NCI-H2196 treated with DMSO at 0.1 percent for 48 hours (cell line): ENCODE data around the gene YKT6.

Source experiments
- DNase-seq: peaks from one replicate; lab custom pipeline; 2025; ENCODE audit not compliant: unreplicated experiment; lab: John Stamatoyannopoulos, UW

Gene YKT6

GRCh38 chr7:44200699-44201461, at the start of gene YKT6:
Gene YKT6, plus strand, starts transcription at chr7:44200978. Its CDS starts 158 bp downstream, at chr7:44201136.
- peak; percentile 90 for DNase-seq

- DNase-seq, result no peak
Measured at GRCh38 chr7:44151956-44152355, 48.8 kb upstream of the YKT6 start.

GRCh38 chr7:44152971-44153947, 47.5 kb upstream of the YKT6 start:
- peak; percentile 39 for DNase-seq

GRCh38 chr7:44153948-44154335, 46.8 kb upstream of the YKT6 start:
- no peak for DNase-seq

- no peak for DNase-seq
Measured at GRCh38 chr7:44154703-44155102, 46.1 kb upstream of the YKT6 start.

- no peak for DNase-seq
Measured at GRCh38 chr7:44155191-44156185, 45.3 kb upstream of the YKT6 start.

- no peak for DNase-seq
Measured at GRCh38 chr7:44156453-44157010, 44.2 kb upstream of the YKT6 start.

- DNase-seq, result no peak
Measured at GRCh38 chr7:44157116-44158080, 43.4 kb upstream of the YKT6 start.

GRCh38 chr7:44158096-44158872, 42.5 kb upstream of the YKT6 start:
- no peak for DNase-seq

GRCh38 chr7:44158873-44159631, 41.7 kb upstream of the YKT6 start:
- DNase-seq, result no peak

GRCh38 chr7:44159824-44160630, 40.8 kb upstream of the YKT6 start:
- no peak for DNase-seq

- no peak for DNase-seq
Measured at GRCh38 chr7:44161371-44161770, 39.4 kb upstream of the YKT6 start.

GRCh38 chr7:44162179-44162578, 38.6 kb upstream of the YKT6 start:
- no peak for DNase-seq

GRCh38 chr7:44162785-44163395, 37.9 kb upstream of the YKT6 start:
- no peak for DNase-seq

GRCh38 chr7:44163591-44163990, 37.2 kb upstream of the YKT6 start:
- DNase-seq, result peak; percentile 17

GRCh38 chr7:44167920-44168319, 32.9 kb upstream of the YKT6 start:
- no peak for DNase-seq
